Measurements from ENCODE around the gene CD1B.
"Not testable (repeated sequence)": the region's sequence is repeated elsewhere in the genome, so short reads cannot be mapped to it uniquely, and the experiment has no call there.

Gene CD1B

DNA sequence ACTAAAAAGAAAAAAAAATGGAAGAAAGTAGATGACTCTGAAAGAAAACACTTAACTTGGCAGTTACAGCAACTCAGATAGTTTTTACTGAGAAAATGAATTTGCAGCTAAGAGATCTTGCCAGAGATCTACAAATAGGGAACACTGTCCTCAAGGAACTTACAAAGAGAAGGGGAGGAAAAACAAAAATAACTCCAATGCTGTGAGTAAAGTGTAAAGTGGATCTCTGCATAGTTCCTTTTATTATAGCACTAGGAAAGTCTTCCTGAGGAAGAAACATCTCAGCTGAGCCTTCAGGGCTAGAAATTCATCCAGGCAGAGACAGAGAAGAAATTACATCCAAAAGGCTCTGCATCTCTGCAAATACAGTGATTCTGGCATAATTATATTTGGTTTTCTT is 3.9 kb downstream of the CD1B start:
- no peak for DNase-seq

DNA sequence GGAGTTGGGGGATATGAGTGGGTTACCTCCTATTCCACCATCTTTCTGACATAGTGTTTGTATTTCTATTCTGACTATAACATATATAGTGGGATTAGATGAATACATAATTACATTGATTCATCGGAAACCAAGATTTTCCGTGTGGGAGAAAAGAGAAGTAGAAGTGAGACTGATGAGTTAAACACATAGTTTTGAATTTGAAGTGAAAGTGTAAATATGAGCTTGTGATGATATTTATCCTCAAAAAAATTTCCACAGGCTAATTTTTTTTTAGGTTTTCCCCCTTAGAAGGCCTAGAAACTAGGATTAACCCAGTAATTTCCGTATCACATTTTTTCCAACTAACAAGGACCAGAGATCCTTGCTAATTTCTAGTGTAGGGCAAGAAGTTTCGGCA is 6.9 kb downstream of the CD1B start:
- DNase-seq, result no peak

DNA sequence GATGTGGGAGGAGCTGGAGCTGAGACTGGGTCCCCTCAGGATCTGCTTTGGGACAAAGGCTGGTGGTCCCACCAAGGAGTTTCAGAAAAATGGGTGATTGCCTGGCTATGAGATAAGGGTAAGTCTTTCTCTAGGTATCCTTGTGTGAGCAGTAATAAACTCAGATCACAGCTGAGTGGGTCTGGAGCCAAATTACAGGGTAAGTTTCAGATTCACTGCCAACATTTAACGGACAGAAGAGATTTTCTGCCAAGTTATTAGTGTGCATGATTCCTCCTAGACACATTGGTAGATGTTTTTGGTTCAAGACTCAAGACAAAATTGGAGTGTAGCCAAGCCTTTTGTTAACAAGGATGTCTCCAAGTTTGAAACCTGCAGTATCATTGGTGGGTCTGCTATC is 7.5 kb downstream of the CD1B start:
- DNase-seq, result no peak

DNA sequence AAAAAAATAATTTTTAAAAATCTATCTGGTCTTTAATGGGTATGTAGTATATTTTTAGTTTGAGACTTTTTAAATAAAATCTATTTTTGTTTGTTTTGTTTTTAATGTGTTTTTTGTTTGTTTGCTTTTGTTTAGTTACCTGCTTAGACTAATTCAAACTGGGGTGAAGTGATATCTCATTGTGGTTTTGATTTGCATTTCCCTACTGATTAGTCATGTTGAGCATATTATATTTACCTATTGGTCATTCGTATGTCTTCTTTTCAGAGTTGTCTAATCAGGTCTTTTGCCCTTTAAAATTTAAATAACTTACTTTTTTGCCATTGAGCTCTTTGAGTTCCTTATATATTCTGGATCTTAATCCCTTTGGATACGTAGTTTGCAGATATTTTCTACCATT is 20.3 kb downstream of the CD1B start:
- DNase-seq, result no peak

DNA sequence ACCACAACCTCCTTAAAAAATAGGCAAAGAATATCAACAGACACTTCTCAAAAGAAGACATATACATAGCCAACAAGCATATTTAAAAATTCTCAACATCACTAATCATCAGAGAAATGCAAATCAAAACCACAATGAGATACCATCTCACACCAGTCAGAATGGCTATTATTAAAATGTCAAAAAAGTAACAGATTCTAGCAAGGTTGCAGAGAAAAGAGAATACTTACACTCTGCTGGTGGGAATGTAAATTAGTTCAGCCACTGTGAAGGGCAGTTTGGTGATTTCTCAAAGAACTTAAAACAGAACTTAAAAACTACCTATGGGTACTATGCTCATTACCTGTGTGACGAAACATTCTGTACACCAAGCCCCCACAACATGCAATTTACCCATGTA is 20.7 kb downstream of the CD1B start:
- DNase-seq, result no peak

DNA sequence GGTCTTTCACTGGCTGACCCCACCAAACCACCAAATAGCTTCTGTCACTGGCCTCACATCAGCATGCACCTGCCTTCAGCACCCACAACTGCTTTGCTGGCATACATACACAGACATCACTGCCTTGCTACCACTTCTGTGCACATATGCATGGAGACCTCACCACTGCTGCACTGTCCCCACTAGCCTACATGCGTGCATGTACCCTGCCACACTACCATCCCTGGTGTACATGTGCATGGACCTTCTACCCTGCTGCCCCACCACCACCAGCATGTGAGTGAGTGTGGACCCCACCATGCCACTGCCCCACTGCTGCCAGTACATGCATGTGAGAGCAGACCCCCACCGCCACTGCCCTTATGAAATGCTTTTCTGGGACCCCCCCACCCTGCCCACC is 35.5 kb downstream of the CD1B start:
- DNase-seq, result no peak

DNA sequence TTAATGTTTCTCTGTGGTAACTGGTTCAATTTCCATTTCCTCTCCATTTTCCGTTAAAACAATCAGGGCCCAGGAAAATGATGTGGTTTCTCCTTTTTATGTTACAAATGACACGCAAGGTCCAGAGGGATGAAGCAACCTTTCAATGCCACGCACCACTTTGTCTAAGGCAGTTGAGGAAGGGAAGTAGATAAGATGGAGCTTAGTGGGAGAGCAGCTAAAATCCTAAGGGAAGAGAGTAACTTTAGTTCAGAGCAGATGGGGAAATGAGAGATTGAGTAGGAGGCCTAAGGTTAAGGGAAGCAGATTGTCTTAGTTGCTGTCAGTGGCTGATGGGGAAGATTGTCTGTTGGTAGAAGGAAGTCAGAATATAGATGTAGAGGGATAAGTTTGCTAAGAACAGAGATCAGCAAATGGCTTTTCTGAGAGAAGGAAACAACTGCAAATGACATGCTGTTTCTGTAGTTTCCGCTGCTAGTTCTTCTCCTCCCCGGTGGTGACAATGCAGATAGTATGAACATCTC is 40.9 kb downstream of the CD1B start:
- no peak for DNase-seq

DNA sequence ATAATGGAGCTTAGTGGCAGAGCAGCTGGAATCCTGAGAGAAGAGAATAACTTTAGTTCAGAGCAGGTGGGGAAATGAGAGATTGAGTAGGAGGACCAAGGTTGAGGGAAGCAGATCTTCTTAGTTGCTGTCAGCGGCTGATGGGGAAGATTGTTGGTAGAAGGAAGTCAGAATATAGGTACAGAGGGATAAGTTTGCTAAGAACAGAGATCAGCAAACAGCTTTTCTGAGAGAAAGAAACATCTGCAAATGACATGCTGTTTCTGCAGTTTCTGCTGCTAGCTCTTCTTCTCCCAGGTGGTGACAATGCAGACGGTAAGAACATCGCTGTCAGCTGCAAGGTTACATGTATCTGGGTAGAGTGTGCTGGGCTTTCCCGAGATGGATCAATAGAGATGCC is 41.5 kb downstream of the CD1B start, which contains the start of gene CD1C:
CD1C (plus strand) TSS at position 113 of the 400 bp plus-strand sequence; CDS start at position 255, 142 bp downstream.
- DNase-seq, result no peak

DNA sequence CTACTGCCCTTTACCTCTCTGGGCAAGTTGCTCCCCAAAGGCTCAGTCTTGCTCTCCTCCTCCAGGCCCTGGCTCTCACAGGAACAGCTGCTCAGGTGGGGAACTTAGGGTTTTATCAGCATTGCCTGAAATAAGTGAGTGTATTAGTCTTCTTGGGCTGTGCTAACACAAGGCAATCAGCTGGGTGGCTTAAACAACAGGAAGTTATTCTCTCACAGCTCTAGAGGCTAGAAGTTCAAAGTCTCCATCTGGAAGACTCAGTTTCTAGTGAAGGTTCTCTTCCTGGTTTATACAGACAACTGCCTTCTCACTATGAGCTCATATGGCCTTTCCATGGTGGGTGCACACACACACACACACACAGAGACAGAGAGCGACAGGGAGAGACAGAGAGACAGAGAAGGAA is 44.4 kb downstream of the CD1B start:
- DNase-seq, result no peak

DNA sequence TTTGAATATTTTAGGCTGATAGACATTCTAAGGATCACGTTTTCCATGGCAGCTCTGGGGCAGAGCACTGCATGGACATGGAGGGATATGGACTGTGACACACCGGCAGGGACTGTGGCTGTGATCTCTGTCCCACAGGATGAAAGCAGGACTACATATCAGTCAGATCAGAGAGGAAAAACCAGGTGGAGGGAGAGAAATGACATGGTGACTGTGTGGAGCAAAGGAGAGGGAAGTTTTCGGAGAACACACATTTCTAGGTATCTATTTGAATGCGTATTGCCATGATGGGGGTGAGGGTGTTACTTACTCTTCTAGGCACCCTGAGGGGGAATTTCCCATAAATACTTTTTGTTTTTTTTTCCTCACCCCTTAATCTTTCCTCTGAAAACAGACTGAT is 44.8 kb downstream of the CD1B start:
- no peak for DNase-seq

DNA sequence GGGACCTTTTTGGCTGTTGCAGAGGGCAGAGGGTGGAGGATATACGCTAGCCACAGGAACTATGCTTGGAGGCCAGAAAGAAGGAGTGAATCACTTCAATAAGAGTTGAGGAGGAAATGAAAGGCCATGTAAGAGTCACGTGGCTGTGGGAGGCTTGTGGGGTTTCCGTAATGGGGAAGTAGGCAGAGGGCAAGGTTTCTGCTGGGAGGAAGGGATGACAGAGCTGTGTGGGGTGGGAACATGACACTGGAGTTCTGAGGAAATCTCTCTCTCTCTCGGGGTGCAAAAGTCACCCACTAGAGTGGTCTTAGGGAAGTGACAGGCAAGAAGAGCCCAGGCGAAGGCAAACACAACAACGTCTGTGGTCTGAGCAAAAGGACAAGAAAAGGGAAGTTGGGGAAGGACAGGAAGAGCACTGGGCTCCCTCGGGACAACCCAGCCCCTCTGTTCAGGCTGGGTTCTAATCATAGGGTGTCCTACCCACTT is 45.5 kb downstream of the CD1B start:
- DNase-seq, result no peak

DNA sequence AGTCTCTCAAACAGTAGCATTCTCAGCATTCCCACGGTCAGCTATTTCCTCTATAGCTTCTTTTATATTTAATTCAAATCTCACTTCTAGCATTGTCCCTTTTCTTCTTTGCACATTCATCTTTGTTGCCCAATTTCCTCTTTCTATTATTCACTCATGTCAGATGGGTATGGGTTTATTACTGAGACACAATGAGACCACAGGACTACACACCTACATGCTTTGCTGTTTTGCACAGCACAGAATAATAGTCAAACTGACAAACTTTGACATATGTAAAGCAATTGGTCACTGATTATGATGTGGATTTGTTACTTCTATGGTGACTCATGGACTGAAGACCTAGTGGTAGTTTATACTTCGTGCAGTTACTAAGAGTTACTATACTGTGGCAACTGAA is 47.4 kb downstream of the CD1B start:
- DNase-seq, result no peak

DNA sequence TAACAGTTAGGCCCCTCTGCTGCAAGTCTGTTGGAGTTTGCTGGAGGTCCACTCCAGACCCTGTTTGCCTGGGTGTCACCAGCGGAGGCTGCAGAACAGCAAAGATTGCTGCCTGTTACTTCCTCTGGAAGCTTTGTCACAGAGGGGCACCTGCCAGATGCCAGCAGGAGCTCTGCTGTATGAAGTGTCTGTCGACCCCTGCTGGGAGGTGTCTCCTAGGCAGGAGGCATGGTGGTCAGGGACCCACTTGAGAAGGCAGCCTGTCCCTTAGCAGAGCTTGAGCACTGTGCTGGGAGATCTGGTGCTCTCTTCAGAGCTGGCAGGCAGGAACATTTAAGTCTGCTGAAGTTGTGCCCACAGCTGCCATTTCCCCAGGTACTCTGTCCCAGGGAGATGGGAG is 48.9 kb downstream of the CD1B start:
- not testable (repeated sequence) for DNase-seq
